GM13977 (cell line): ENCODE measurements around the gene RAB3IL1.
A peak's percentile ranks its signal among the peaks of the same experiment; 100 is the strongest.

Experiments
- DNase-seq: peaks from one replicate; pipeline ENCODE4 v3.0.0; 2012; ENCODE audit warnings: low spot score
- CTCF ChIP-seq: IDR thresholded peaks from 2 replicates; pipeline ENCODE4 v1.5.1; 2012; ENCODE audit warnings: mild to moderate bottlenecking, control low read depth; ENCODE audit not compliant: insufficient read depth; ENCODE audit errors: extremely low read depth, missing control alignments
- in situ Hi-C: fragments of 300-500 bp; cut with MboI; formaldehyde crosslinking; loops from one replicate; pipeline ENCODE4 v1.12.0; 2022; ENCODE audit warnings: low sequenced_read_pairs, low pct_unique_long_range_greater_than_20kb, mixed read lengths, inconsistent platforms; ENCODE audit not compliant: unreplicated experiment

RAB3IL1 gene

GRCh38 chr11:61874853-61875252 is 42.5 kb downstream of the RAB3IL1 start:
- in situ Hi-C loops = no loop called here
- no peak for DNase-seq
- TF ChIP-seq CTCF = no peak

GRCh38 chr11:61874377-61874809 is 43.0 kb downstream of the RAB3IL1 start:
- DNase-seq = no peak
- no peak for TF ChIP-seq CTCF
- in situ Hi-C loops = no loop called here

- DNase-seq = no peak
- TF ChIP-seq CTCF = no peak
- in situ Hi-C loops = no loop called here
Observed at GRCh38 chr11:61873588-61874376, 43.6 kb downstream of the RAB3IL1 start.

- in situ Hi-C loops = no loop called here
- DNase-seq = no peak
- TF ChIP-seq CTCF = no peak
Observed at GRCh38 chr11:61872935-61873565, 44.3 kb downstream of the RAB3IL1 start.

GRCh38 chr11:61871158-61871597 is 46.2 kb downstream of the RAB3IL1 start:
- peak; percentile 91 for TF ChIP-seq CTCF
- in situ Hi-C loops = no loop called here
- peak; percentile 88 for DNase-seq

- in situ Hi-C loops = no loop called here
- no peak for TF ChIP-seq CTCF
- DNase-seq = no peak
Observed at GRCh38 chr11:61870541-61871031, 46.8 kb downstream of the RAB3IL1 start.
